NCI-H1417 (cell line): ENCODE data around the gene POLR3C.
"Not testable (repeated sequence)": the region's sequence is repeated elsewhere in the genome, so short reads cannot be mapped to it uniquely, and the experiment has no call there.

ENCODE experiments used
- DNase-seq, 3 experiments: peaks; one replicate each; lab custom pipeline; 2025; lab: John Stamatoyannopoulos, UW

The POLR3C gene, protein sequence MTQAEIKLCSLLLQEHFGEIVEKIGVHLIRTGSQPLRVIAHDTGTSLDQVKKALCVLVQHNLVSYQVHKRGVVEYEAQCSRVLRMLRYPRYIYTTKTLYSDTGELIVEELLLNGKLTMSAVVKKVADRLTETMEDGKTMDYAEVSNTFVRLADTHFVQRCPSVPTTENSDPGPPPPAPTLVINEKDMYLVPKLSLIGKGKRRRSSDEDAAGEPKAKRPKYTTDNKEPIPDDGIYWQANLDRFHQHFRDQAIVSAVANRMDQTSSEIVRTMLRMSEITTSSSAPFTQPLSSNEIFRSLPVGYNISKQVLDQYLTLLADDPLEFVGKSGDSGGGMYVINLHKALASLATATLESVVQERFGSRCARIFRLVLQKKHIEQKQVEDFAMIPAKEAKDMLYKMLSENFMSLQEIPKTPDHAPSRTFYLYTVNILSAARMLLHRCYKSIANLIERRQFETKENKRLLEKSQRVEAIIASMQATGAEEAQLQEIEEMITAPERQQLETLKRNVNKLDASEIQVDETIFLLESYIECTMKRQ

DNA sequence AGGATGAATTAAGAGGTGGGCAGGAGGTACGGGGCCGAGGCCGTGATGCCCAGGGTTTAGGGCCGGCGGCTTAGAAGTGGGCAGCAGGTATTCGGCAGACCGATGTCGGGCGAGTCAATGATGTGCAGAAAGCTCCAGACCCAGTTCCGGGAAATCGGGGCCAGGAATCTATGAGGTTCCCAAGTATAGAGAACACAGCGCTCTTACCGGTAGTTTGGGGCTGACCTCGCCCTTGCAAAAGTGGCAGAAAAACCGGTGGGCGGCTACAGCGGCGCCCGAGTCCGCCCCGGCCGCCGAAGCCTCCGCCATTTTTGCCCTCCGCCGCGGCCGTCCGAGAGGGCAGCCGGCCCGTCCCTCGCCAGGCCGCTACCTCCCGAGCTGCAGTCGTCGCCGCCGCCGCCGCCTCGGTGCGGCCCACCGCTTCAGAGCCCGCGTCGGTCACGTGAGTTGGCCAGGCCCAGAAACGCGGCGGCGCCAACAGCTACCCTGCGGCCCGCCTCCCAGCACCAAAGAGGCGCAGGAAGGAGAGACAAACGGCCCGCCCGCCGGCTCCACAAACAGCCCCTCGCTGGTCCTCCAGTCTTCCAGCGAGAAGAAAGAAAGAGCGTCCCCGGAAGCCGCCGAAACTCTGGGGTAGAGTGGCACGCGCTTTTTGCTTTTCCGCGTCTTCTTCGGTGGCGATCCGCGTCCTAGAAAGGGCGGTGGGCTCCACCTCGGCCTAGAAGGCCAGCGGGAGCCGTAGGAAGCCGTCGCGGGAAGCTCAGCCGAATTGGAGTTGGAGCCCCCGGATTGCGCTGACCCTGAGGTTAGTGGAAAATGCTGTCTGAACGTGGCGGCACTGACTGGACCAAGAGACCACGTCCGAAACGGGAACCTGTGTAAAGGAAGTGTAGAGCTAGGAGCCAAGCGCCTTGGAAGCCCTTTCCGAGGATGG, at the start of gene POLR3C, which contains the start of gene RNF115:
POLR3C (plus strand) TSS at position 636 of the 934 bp plus-strand sequence. CDS start 1,577 bp downstream, outside the sequence.
RNF115 (minus strand) TSS at position 531 of the 934 bp plus-strand sequence; CDS start at position 309, 222 bp downstream.
- DNase-seq = peak; percentile 92 to 99 (median 95)

DNA sequence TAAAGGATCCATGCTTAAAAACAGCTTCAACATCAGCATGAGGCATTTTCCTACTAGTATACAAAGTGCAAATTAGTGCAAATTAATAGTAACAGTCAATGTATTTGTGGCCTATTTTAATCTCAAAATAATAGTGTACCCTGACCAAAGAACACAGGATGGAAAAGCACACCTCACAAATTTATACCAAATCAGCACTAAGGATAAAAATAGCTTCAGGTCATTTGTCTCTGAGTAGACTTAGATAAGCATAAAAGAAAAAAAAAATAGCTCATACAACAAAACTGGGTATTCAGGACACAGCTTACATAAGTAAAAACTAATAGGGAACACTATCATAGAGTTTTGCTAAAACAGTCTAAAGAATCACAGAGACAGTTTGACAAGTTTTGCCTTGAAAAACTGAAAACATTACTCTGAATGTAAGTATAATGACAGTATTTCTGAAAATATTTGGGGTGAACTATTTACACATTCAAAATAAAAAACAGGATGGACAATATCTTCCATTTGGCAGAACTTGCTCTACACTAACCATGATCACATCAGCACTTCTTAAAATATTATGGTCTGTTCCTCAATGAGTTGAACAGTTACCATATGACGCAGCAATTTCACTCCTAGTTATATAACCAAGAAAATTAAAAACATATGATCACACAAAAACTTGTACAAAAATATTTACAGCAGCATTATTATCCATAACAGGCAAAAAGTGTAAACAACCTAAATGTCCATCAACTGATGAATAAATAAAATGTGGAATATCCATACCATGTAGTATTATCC, 46.4 kb upstream of the POLR3C start:
- DNase-seq = no peak

DNA sequence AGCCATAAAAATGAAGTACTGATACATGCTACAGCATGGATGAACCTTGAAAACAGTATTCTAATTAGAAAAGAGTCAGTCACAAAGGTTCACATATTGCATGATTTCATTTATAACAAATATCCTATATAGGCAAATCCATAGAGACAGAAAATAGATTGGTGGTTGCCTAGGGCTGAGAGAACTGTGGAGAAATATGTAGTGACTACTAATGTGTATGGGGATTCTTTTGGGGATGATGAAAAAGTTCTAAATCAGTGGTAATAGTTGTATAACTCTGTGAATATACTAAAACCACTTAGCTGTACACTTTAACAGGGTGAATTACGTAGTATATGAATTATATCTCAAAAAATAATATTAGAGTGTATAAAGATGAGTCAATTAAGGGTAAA, 45.9 kb upstream of the POLR3C start:
- no peak for DNase-seq

DNA sequence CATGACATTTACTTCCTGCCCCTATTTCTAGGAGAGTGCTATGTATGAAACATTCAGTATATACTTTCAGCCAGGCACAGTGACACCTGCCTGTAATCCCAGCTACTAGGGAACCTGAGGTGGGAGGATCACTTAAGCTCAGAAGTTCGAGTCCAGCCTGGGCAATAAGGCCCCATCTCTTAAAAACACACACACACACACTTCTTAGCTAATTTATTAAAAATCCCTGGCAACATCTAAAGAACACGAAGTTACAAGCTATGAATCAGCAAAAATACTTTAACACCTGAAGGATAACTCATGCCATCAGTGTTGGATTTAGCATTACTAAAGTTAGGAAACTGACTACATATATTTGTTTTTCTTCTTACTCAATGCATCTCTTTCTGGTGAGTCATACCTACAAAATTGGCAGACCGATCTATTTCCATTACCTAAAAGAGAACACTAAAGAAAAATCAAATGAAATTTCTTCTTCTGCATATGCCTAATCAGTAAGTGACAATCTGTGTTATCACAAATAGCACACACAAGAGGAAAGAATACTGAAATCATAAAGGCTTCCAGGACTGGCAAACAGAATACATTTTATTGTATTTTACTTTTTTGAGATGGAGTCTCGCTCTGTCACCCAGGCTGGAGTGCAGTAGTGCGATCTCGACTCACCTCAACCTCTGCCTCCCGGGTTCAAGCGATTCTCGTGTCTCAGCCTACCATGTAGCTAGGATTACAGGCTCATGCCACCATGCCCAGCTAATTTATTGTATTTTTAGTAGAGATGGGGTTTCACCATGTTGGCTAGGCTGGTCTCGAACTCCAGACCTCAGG, 41.5 kb upstream of the POLR3C start:
- DNase-seq = no peak

DNA sequence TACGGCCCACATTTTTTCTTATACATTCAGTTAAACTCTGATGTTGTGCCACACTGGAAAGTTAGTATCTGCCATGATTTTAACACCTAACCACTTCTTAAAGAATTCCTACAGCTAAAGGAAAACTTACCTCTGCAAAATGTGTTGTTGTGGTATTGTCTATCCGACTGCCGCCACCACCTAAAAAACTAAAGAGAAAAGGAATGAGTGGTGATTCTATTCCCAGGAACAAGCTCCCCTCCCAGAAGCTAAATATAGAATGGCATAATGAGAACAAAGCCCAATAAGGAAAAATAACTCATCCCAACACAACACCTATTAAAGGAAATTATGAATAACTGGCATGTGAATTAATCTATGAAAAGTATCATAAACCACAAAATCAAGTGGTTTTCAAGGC, 39.6 kb upstream of the POLR3C start:
- DNase-seq = no peak

DNA sequence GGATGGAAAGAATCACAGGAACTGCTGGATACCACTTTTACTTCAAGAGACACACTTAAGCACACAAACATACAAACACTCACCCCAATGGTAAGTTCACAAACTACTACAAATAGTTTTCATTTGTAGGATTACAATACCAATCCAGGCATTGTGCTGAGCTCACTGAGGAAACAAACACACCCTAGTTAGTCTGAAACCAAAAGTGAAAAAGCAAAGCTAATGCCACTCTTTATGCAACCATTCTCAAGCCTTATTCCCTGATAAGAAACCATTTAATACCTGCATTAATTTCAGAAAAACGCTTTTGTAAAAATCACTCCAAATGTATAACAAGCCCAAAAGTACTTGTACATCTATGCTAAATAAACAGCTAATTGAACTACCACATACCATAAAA, 38.5 kb upstream of the POLR3C start:
- no peak for DNase-seq

DNA sequence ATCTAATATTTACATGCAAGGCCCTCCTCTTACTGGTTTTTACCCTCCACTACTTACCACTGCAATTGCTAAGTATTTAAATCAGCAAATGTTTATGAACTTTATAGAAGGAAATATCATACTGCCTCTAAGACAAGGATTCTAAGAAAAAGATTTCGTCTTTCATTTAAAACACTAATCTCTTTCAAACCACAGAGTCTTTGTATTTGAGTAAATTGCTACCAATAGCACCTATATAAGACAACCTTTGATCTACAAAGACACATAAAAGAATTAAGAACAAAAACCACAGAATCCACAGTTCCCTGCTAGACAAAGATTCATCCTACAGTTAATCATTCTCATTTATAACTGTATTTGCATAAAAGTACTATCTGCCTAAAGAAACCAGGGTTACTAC, 37.7 kb upstream of the POLR3C start:
- no peak for DNase-seq

DNA sequence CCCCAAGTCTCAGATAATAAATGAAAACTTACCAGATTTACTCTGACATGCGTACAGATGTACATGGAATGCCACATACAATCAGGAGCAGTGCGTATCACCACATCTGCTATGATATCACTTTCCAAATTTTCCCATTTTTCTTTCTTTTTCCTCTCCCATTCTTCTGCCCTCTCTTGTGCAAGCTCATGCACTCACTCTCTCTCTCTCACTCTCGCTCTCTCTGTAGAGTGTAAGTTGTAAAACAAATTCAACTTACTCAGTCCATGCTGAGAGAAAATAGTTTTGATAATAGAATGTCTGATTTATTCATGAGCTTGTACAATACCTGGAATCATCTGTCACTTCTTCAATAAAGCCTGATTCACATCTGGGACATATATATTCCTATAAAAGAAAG, 35.4 kb upstream of the POLR3C start:
- DNase-seq = no peak

DNA sequence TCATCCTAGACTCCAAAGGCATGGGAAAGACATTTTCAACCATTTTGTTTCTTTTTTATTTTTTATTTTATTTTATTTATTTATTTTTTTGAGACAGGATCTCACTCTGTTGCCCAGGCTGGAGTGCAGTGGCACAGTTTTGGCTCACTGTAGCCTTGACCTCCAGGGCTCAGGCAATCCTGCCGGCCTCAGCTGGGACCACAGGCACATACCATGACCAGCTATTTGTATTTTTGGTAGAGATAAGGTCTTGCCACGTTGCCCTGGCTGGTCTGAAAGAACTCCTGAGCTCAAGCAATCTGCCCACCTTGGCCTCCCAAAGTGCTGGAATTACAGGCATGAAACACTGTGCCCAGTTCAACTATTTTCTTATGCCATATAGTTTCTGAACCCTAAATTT, 32.1 kb upstream of the POLR3C start:
- DNase-seq = not testable (repeated sequence)

DNA sequence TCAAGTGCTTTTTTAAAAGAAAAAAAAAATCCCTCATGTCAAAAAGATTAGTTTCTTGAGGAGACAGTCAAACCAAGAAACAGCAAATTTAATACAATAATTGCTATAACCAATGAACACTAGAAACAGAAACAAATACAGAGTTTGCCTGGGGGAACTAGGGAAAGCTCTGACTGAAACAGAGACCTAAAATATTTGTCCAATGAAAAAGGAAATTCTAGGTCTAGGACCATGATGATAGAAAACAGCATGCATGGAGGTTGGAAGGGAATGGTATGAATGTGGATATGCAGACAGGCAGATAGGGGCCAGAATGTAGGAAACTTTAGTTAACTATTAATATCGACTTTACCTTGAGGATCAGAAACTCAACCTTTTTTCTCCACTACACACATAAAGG, 31.5 kb upstream of the POLR3C start:
- no peak for DNase-seq

DNA sequence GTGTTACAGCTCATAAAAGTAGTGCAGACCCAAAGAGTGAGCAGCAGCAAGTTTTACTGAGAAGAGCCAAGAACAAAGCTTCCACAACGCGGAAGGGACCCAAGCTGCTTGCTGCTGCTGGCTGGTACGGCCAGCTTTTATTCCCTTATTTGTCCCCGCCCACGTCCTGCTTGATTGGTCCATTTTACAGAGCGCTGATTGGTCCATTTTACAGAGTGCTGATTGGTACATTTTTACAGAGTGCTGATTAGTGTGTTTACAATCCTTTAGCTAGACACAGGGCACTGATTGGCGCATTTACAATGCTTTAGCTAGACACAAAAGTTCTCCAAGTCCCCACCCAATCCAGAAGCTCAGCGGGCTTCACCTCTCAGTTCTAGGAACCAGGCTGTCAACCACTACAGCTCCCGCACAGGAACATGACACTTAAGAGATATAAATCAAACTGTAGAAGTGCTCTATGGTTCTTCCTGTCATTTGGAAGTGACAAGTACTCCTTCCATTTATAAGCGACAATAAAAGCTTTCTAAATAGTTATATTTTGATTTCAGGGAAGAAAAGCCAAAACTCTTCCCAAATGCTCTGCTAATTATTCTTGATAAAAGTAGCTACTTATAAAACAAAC, 28.6 kb upstream of the POLR3C start:
- DNase-seq = peak in 1 of 3 experiments; percentile 24

DNA sequence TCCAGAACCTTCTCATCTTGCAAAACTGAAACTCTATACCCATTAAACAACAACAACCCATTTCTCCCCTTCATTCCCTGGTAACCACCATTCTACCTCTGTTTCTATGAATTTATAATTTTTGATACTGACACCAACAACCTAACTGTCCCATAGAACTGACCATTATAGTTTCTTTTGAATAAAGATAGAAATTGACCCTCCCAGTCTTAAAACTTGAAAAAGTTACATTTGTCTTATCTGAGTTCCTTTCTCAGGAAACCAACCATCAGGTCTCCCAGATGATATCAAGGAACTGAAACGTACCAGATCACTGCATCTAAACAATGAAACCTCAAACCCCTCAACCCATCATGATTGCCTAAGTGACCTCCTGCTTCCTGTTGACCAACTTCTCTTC, 27.2 kb upstream of the POLR3C start:
- no peak for DNase-seq

DNA sequence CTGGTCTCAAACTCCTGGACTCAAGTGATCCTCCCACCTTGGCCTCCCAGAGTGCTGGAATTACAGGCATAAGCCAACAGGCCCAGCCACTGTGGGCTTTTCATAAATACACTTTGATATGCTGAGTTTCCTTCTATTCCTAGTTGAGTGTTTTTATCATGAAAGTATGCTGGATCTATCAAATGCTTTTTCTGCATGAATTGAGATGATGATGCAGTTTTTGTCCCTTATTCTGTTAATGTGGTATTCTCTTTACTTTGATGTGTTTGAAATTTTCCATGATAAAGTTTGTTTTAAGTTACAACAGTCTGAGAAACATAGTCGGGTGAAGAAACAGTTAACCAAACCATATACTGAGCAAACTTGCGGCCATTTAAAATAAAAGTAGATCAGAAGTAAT, 24.2 kb upstream of the POLR3C start:
- DNase-seq = no peak

DNA sequence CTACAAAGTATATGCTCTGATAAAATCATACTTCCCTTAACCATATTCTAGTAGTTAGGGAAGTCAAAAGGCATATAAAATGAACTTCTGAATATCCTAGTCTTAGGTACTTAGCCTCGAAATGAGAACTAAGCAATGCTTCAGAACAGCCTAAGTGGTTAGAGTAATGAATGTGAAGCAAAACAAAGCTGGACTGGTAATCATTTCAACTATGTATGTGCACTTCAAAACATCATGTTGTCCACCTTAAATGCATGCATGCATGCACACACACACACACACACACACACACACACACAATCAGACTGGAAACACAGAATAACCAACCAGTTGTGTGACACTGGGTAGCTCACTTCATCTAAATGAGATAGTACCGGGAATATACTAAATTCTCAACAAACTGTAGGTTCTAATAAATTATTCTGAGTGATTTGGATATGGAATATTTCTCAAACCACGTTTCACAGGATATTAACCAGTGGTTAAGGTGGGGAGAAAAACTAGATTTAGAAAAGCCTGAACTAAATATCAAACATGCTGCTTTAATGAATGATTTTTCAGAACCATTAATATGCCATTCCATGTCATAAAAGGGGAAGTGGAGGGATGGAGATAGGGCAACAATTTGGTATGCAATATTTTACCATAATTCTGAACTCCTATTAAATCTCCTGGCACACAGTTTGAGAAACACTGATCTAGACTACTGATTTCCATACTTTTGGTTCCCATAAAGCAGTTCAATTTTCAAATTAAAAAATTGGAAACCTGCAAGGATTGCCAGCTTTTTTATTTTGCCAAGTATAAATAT, 19.6 kb upstream of the POLR3C start:
- DNase-seq = no peak

DNA sequence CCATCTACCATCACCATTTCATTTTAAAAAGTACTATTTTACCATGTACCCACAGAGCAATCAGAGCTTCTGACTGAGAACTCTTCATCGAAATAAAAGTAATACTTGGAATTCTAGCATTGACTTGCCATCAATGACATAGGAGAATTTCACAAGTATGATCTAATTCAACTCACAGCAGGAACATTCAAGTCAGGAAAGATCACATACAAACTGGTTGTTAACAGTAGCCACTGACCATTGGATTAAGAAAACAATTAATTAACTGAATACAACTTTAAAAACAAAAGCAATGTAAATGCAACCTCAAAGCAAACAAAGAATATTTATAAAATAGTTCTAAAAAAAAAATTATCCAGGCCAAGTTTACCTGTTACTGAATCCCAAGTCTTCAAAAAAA, 18.9 kb upstream of the POLR3C start:
- no peak for DNase-seq

DNA sequence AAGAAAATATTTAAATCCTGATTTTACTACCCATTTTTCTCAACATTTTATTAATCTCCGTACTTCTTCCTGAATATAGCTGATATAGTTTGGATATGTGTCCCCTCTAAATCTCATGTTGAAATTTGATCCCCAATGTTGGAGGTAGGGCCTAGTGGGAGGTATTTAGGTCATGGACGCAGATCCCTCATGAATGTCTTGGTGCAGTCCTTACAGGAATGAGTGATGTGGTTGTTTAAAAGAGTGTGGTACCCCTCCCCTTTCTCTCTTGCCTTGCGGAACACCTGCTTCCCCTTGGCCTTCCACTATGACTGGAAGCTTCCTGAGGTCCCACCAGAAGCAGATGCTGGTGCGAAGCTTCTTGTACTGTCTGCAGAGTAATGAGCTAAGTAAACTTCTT, 17.6 kb upstream of the POLR3C start:
- no peak for DNase-seq

DNA sequence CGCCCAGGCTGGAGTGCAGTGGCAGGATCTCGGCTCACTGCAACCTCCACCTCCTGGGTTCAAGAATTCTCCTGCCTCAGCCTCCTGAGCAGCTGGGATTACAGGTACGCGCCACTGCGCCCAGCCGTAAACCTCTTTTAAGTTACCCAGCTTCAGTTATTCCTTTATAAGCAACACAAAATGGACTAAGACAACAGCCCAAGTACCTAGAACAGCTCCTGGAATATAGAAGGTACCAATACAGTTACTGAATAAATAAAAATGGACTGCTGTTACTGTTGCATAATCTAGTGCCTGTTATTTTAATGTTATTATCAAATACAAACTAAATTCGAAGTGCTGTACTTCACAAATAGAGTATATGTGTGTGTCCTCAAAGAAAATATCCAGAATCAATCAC, 17.2 kb upstream of the POLR3C start:
- no peak for DNase-seq

DNA sequence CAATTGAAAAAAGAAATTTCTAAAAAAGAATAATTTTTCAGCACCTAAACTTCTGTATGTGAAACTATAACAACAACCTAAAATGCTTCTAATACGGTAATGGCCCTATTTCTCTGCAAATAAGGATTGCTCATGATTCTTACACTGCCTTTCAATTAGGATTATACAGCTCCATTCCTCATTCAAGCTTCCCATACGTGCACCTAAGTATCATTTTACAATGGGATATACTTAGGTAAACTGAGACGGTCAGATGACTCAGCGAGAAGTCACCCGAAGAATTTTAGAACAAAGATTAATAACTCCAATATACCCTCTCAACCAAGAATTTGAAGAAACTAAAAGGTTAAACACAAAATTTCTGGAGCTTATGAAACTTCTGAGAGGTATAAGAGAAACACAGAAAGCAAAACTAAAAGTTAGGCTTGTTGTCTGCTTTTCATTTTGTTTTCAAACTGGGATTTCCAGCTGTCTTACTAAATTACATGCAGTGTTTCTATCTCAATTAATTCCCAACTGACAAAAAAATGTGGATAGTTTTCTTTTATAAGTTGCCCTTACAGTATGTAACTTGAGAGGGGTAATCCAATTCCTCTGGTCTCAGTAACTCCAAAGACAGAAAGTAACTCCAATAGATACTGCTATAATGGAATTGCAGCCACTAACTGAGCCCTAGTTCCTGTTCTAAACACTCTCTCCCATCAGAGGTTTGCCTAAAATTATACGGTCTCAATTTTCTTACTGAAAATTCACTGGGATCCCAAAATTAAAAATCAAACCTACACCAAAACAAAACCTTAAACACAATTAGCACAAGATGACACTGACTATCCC, 10.8 kb upstream of the POLR3C start:
- not testable (repeated sequence) for DNase-seq

DNA sequence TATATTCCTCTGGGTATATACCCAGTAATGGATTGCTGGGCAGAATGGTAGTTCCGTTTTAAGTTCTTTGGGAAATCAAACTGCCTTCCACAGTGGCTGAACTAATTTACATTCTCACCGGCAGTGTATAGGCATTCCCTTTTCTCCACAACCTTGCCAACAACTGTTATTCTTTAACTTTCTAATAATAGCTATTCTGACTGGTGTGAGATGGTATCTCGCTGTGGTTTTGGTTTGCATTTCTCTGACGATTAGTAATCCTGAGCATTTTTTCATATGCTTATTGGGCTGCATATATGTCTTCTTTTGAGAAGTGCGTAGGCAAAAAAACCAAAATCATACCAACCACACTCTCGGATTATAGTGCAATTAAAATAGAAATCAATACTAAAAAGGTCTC, 5.9 kb upstream of the POLR3C start:
- DNase-seq = not testable (repeated sequence)
